ENCODE results near the gene DLG2.

DNA sequence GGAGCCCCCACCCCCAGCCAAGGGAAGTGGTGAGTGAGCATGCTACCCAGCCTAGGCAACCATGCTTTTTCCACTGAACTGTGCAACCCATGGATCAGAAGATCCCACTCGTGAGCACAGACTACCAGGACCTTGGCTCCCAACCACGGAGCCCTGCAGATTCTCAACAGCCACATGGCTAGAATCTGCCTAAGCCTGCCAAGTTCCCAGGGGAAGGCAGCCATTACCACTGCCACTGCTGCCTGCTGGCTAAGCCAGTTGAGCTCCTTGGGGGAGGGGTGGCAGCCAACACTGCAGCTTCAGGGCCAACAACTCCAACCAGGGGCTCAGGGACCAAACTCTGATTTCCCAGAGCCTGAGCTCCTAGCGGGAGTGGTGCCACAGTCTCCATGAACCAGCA, 195.8 kb downstream of the DLG2 start:
- TF ChIP-seq RBBP5 (IDR thresholded peaks at IDR 0.05; ENCODE audit: borderline replicate concordance, low read depth, low read length), result no peak
- TF ChIP-seq TBP (IDR thresholded peaks at IDR 0.05; ENCODE audit: low read depth, low read length), result no peak
- TF ChIP-seq CREB1 (IDR thresholded peaks at IDR 0.05), result no peak
- TF ChIP-seq SRF (IDR thresholded peaks at IDR 0.05; ENCODE audit: low read depth, low read length), result no peak
- TF ChIP-seq POLR2A (IDR thresholded peaks at IDR 0.05; ENCODE audit: control extremely low read depth in 1 of 2, low read depth in 2 of 2, low read length in 2 of 2), result no peak
- TF ChIP-seq POU5F1 (IDR thresholded peaks at IDR 0.05; ENCODE audit: low read depth, low read length), result no peak
- TF ChIP-seq, protein P1, sequence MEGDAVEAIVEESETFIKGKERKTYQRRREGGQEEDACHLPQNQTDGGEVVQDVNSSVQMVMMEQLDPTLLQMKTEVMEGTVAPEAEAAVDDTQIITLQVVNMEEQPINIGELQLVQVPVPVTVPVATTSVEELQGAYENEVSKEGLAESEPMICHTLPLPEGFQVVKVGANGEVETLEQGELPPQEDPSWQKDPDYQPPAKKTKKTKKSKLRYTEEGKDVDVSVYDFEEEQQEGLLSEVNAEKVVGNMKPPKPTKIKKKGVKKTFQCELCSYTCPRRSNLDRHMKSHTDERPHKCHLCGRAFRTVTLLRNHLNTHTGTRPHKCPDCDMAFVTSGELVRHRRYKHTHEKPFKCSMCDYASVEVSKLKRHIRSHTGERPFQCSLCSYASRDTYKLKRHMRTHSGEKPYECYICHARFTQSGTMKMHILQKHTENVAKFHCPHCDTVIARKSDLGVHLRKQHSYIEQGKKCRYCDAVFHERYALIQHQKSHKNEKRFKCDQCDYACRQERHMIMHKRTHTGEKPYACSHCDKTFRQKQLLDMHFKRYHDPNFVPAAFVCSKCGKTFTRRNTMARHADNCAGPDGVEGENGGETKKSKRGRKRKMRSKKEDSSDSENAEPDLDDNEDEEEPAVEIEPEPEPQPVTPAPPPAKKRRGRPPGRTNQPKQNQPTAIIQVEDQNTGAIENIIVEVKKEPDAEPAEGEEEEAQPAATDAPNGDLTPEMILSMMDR (IDR thresholded peaks at IDR 0.05; ENCODE audit: control extremely low read depth in 1 of 3, insufficient read depth in 1 of 3, low read depth in 1 of 3, low read length in 3 of 3), result no peak
- TF ChIP-seq SP1 (IDR thresholded peaks at IDR 0.05; ENCODE audit: low read depth, low read length), result no peak
- TF ChIP-seq MAFK (IDR thresholded peaks at IDR 0.05; ENCODE audit: low read depth, low read length), result no peak
- TF ChIP-seq SP2 (IDR thresholded peaks at IDR 0.05; ENCODE audit: low read length), result no peak
- TF ChIP-seq POLR2AphosphoS5 (IDR thresholded peaks at IDR 0.05; ENCODE audit: low read depth, low read length), result no peak
- TF ChIP-seq, protein P2, sequence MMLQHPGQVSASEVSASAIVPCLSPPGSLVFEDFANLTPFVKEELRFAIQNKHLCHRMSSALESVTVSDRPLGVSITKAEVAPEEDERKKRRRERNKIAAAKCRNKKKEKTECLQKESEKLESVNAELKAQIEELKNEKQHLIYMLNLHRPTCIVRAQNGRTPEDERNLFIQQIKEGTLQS (IDR thresholded peaks at IDR 0.05; ENCODE audit: insufficient read depth, low read depth, low read length), result no peak
- no peak for TF ChIP-seq GABPA (IDR thresholded peaks at IDR 0.05; ENCODE audit: borderline replicate concordance, insufficient read depth, low read length)
